Right cardiac atrium (tissue), 5 donors: ENCODE data around the gene ARHGAP15. TPM values are rescaled to one million over a fixed set of nuclear protein-coding genes. Genes with fewer than 3 reads are reported as not detected.

Experiments used
- ATAC-seq, 2 donors: fragments of 200-7000 bp; cut with Tn5 transposase; one replicate each; pipeline versions ENCODE4 v1.8.0 to v1.9.1; 2020; ENCODE audit warnings: moderate library complexity in 2 of 2, mild to moderate bottlenecking in 1 of 2
- DNase-seq, 3 donors: peaks; one replicate each; pipeline ENCODE4 v3.0.0-alpha.2; 2020
- H3K27ac ChIP-seq: one replicate; pipeline ENCODE4 v1.5.1; 2013; ENCODE audit warnings: mild to moderate bottlenecking, low read length, control low read depth, moderate library complexity
- H3K27me3 ChIP-seq: one replicate; pipeline ENCODE4 v1.6.1; 2013; ENCODE audit not compliant: control insufficient read depth, insufficient read depth
- H3K4me1 ChIP-seq: one replicate; pipeline ENCODE4 v1.6.1; 2013; ENCODE audit warnings: low read length; ENCODE audit not compliant: control insufficient read depth, insufficient read depth
- H3K4me3 ChIP-seq: one replicate; pipeline ENCODE4 v1.5.1; 2013; ENCODE audit warnings: low read length, control low read depth
- H3K9me3 ChIP-seq: one replicate; pipeline ENCODE4 v1.6.1; 2013; ENCODE audit warnings: low read length; ENCODE audit not compliant: control insufficient read depth
- WGBS: extraction: QIAGEN DNeasy Blood & Tissue Kit; methylation state at CpG from one replicate; pipeline ENCODE4 v1.1.7; 2013; 5-methylcytosine and 5-hydroxymethylcytosine counted together
- intact Hi-C, 4 donors: fragments of 100-400 bp; cut with DNase I; formaldehyde crosslinking; loops; one replicate each; pipeline versions ENCODE4 v1.11.0 to v1.14.0; 2022 to 2023
- polyA plus RNA-seq: library from polyadenylated mRNA; stranded (reverse); fragments of 200-250 nt; gene quantifications from one replicate; pipeline ENCODE4 v1.2.3, GENCODE V29; 2013
- total RNA-seq, 4 donors: library from RNA; stranded (reverse); fragmentation: NEBNext Ultra II Directional; extraction: Animal tissue kit (Norgen Biotek cat#: 25700); gene quantifications; one replicate each; pipeline ENCODE4 v1.2.1, GENCODE V29; 2021
- donor health status: healthy with polysubstance abuse.
- donor health status: DM: no; HTN: yes; CAD: no.
- donor health status: DM: no; HTN: no; CAD: no.
- donor health status: DM: no; HTN: yes; CAD: no; lungs with severe emphysema.
- donor health status: DM: yes; HTN: yes; CAD: no.

Gene ARHGAP15
- total and polyA plus RNA-seq, 5 donors = 4.5 to 8.4 (median 6.5) TPM

- H3K9me3 ChIP-seq = no peaks in the 10 kb centered on the region
- no peaks in the 10 kb centered on the region for H3K27me3 ChIP-seq
- intact Hi-C loops = no loop called here
- DNase-seq = no peak
- H3K4me3 ChIP-seq = no peak overlapping the region
- no peaks in the 10 kb centered on the region for H3K4me1 ChIP-seq
- ATAC-seq = no peak
- H3K27ac ChIP-seq = no peak overlapping the region
- 77% methylated on average over 6 of the region's 6 CpGs for WGBS
These were observed 597.1 kb downstream of the ARHGAP15 start for GRCh38 chr2:143726151-143726845.

GRCh38 chr2:143728498-143728897, 599.3 kb downstream of the ARHGAP15 start:
- intact Hi-C loops = no loop called here
- H3K27ac ChIP-seq = no peak overlapping the region
- no peak overlapping the region for H3K4me3 ChIP-seq
- WGBS = 88% methylated on average over 7 of the region's 7 CpGs
- no peak for ATAC-seq
- H3K27me3 ChIP-seq = no peaks in the 10 kb centered on the region
- no peaks in the 10 kb centered on the region for H3K9me3 ChIP-seq
- no peaks in the 10 kb centered on the region for H3K4me1 ChIP-seq
- no peak for DNase-seq

DNA sequence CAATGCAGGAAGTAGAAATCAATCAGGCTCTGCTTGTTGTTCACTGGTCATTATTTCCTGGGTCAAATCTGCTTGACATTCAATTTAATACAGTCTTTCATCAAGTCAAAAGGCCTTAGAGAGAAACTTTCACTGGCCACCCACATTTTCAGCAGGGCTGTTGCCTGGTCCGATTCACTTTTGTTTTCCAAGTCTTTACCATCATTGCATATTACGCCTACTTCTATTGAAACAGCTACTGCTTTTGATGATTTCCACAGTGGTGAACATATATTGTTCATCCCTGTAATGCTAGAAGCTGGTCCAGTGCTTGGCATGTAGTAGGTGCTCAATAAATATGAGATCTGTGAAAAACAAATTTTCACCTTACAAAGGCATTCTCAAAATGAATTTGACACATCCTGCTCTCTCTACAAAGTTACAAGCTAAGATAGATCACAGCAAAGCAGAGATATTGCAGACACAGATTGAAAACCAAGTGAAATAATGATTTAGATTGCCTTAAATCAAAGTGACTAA, 600.1 kb downstream of the ARHGAP15 start:
- ATAC-seq (no peak), DNase-seq (no peak)
- no peaks in the 10 kb centered on the region for H3K9me3 ChIP-seq
- intact Hi-C loops = no loop called here
- WGBS = 96% methylated on average over 2 of the region's 2 CpGs
- no peak overlapping the region for H3K4me3 ChIP-seq
- H3K4me1 ChIP-seq = no peaks in the 10 kb centered on the region
- no peaks in the 10 kb centered on the region for H3K27me3 ChIP-seq
- no peak overlapping the region for H3K27ac ChIP-seq

DNA sequence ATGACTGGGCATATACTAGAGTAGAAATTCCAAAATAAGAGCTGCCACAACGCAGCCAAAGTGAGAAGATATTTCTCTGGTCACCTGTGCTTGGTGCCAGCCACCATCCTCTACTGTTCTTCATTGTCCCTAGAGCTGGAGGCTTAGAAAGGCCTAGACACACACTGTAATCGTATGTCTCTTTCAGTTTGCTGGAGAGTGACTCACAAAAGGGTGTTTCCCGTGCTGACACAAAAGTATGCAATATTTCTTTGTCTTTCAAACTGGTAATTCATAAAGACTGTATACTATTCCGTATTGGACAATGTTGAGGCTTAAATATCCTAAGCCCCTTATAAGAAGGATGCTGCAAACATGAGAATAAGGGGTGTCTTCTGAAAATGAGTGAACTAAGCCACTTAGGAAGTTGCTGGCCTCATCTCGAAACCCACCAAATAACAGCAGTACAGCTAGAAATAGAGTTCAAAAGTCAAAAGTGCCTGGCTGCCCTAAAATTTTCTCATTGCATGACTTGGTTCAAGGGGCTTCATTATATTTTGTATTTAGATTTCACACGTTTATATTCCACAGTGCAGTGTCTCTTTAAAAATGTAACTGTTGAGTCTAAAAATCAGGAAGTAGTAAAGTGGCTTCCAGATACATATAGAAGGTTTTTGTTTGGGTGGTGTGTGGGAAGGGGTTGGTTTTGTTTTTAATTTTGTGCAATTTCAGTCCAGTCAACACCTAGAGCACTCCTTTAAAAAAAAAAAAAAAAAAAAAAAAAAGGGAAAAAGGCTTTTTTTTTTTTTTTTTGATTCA, 601.1 kb downstream of the ARHGAP15 start:
- ATAC-seq = no peak
- no peaks in the 10 kb centered on the region for H3K4me1 ChIP-seq
- no peaks in the 10 kb centered on the region for H3K9me3 ChIP-seq
- H3K27me3 ChIP-seq = no peaks in the 10 kb centered on the region
- no peak overlapping the region for H3K27ac ChIP-seq
- DNase-seq = no peak
- WGBS = 77% methylated on average over 6 of the region's 6 CpGs
- no peak overlapping the region for H3K4me3 ChIP-seq
- intact Hi-C loops = no loop called here

DNA sequence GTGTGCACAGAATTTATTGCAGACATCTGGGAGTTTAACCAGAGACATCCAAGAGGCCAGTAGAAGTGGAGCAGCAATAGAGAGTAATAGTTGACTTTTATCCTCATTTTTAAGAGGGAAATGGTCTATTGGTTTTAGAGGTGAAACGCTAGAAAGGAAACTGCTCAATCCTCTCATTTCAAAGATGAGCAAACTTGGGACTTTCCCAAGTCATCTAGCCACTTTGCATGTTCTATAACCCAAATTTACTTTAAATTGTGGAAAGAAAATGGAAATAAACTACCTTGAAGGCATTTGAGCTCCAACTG, 601.7 kb downstream of the ARHGAP15 start:
- Histone ChIP-seq H3K27me3 (no peaks in the 10 kb centered on the region), H3K27ac (no peak overlapping the region), H3K9me3 (no peaks in the 10 kb centered on the region), H3K4me3 (no peak overlapping the region), H3K4me1 (no peaks in the 10 kb centered on the region)
- ATAC-seq (no peak), DNase-seq (no peak)
- intact Hi-C loops = no loop called here
- 81% methylated on average over 1 of the region's 1 CpG for WGBS

GRCh38 chr2:143732076-143732475, 602.9 kb downstream of the ARHGAP15 start:
- intact Hi-C loops = no loop called here
- Histone ChIP-seq H3K4me1 (no peaks in the 10 kb centered on the region), H3K4me3 (no peak overlapping the region), H3K27ac (no peak overlapping the region), H3K9me3 (no peaks in the 10 kb centered on the region), H3K27me3 (no peaks in the 10 kb centered on the region)
- no peak for ATAC-seq
- DNase-seq = no peak

DNA sequence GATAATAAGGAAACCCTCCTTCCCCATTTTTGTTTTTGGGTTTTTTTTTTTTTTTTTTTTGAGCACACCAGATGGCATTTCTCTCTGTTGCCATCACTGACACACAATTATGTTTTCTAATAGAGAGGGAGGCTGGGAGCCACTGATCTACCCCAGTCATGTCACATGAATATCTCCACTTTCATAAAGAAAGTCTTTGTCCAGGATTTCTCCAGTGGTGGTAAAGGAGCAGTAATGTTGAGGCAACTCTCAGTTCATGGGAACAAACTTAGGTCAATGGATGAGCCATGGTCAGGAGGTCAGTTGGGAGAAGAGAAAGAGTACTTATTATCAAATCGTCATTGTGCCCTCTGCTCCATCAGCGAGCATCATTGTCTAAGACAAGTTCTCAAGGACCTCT, 603.7 kb downstream of the ARHGAP15 start:
- intact Hi-C loops = no loop called here
- DNase-seq (no peak), ATAC-seq (no peak)
- Histone ChIP-seq H3K27me3 (no peaks in the 10 kb centered on the region), H3K27ac (no peak overlapping the region), H3K9me3 (no peaks in the 10 kb centered on the region), H3K4me1 (no peaks in the 10 kb centered on the region), H3K4me3 (no peak overlapping the region)
- 79% methylated on average over 2 of the region's 2 CpGs for WGBS

DNA sequence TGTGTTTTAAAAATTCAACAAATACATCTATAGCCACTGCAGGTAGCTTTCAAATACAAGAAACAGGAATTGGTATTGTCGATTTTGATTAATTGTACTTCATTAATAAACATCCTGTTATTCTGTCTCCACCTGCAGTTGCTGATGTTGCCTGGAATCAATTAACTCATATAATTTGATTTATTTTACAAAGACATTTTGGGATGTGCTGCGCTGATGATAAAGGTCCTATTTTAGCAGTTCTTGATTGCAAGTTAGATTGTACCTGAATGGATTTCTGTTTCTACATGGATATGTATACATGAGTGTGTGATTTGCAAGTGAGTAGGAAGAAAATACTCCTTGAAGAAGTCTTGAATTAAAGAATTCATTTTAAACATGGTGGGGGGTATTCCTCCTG, 605.3 kb downstream of the ARHGAP15 start:
- DNase-seq = no peak
- H3K27me3 ChIP-seq = no peaks in the 10 kb centered on the region
- intact Hi-C loops = no loop called here
- no peak overlapping the region for H3K27ac ChIP-seq
- H3K4me3 ChIP-seq = no peak overlapping the region
- no peak for ATAC-seq
- 90% methylated on average over 2 of the region's 2 CpGs for WGBS
- no peaks in the 10 kb centered on the region for H3K4me1 ChIP-seq
- no peaks in the 10 kb centered on the region for H3K9me3 ChIP-seq

- Histone ChIP-seq H3K9me3 (no peaks in the 10 kb centered on the region), H3K27me3 (no peaks in the 10 kb centered on the region)
- no peak for DNase-seq
These were observed 607.7 kb downstream of the ARHGAP15 start for GRCh38 chr2:143736904-143737303.

DNA sequence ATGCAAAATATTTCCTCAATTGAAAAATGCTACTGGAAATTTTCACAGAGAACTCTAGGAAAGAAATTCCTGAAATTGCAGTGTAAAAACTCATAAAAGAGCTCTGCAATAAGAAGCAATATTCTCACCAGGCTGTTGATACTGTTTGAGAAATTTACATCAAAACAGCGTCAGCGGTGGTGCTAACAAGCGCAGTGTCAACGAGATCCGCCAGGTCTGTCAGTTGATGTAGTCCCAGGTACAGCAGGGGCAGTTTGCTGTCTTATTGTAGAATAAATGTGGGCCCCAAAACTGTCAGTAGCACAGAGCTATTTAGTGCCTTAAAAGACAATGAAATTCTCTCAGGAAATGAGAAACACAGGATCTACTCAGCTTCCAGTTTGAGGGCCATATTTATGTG, 611.2 kb downstream of the ARHGAP15 start:
- WGBS = 95% methylated on average over 5 of the region's 5 CpGs
- Histone ChIP-seq H3K27ac (no peak overlapping the region), H3K4me1 (no peaks in the 10 kb centered on the region), H3K9me3 (no peaks in the 10 kb centered on the region), H3K4me3 (no peak overlapping the region), H3K27me3 (no peaks in the 10 kb centered on the region)
- no peak for DNase-seq
- intact Hi-C loops = no loop called here
- ATAC-seq = no peak

More at GRCh38 chr2:143736904-143737303, 607.7 kb downstream of the ARHGAP15 start:
- intact Hi-C loops = no loop called here
- WGBS = 83% methylated on average over 3 of the region's 3 CpGs
- ATAC-seq = no peak
- Histone ChIP-seq H3K4me1 (no peaks in the 10 kb centered on the region), H3K27ac (no peak overlapping the region), H3K4me3 (no peak overlapping the region)

DNA sequence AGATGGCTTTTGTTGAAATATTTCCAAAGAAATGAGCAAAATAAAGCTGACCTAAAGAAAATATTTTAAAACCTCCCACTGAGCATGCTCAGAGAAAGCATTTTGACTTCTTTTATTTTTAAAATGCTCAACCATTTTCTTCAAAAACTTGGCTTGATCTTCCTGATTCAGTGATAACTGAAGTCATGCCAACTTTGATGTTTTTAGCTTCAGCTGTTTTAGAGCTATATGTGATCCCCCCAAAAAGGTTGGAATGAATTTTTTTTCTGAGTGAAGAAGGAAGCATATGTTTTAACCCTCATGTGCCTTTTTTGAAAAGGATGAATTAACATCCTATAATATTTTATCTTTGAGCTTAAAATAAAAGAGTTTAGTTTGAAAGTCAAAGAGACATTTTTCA, 612.0 kb downstream of the ARHGAP15 start:
- no peak for DNase-seq
- no peak for ATAC-seq

More for the DNA sequence above, 612.0 kb downstream of the ARHGAP15 start:
- Histone ChIP-seq H3K27ac (no peak overlapping the region), H3K4me1 (no peaks in the 10 kb centered on the region), H3K9me3 (no peaks in the 10 kb centered on the region), H3K27me3 (no peaks in the 10 kb centered on the region), H3K4me3 (no peak overlapping the region)
- intact Hi-C loops = no loop called here
